GM23248 (cell line): ENCODE results near the gene ZNF219. TPM values are rescaled to one million over a fixed set of nuclear protein-coding genes. Genes with fewer than 3 reads are reported as not detected.

Experiments used
- DNase-seq: peaks from one replicate; pipeline ENCODE4 v3.0.0-alpha.2; 2015
- H2AFZ ChIP-seq: fragments of 200-600 bp; sonication (generic); 2 replicates; pipeline ENCODE4 v1.6.1; 2016; ENCODE audit warnings: antibody characterized with exemption
- H3F3A ChIP-seq: fragments of 200-600 bp; sonication (generic); 2 replicates; pipeline ENCODE4 v1.6.1; 2016; ENCODE audit warnings: mild to moderate bottlenecking, antibody characterized with exemption, mixed run types; ENCODE audit not compliant: insufficient read depth
- H3K27ac ChIP-seq: fragments of 200-600 bp; sonication (generic); 2 replicates; pipeline ENCODE4 v1.5.1; 2016; ENCODE audit warnings: mild to moderate bottlenecking
- H3K27me3 ChIP-seq: fragments of 200-600 bp; sonication (generic); replicated peaks from 2 replicates; pipeline ENCODE4 v1.6.1; 2016; ENCODE audit warnings: mild to moderate bottlenecking; ENCODE audit not compliant: insufficient read depth
- H3K36me3 ChIP-seq: fragments of 200-600 bp; sonication (generic); 2 replicates; pipeline ENCODE4 v1.6.1; 2016; ENCODE audit warnings: low read depth, mild to moderate bottlenecking
- H3K4me1 ChIP-seq: fragments of 200-600 bp; sonication (generic); 2 replicates; pipeline ENCODE4 v1.6.1; 2016; ENCODE audit warnings: mild to moderate bottlenecking; ENCODE audit not compliant: insufficient read depth
- H3K4me2 ChIP-seq: fragments of 200-600 bp; sonication (generic); one replicate; pipeline ENCODE4 v1.6.1; 2016; ENCODE audit warnings: mild to moderate bottlenecking; ENCODE audit not compliant: unreplicated experiment
- H3K4me3 ChIP-seq: fragments of 200-600 bp; sonication (generic); 2 replicates; pipeline ENCODE4 v1.5.1; 2016; ENCODE audit warnings: mild to moderate bottlenecking
- H3K79me2 ChIP-seq: fragments of 200-600 bp; sonication (generic); 2 replicates; pipeline ENCODE4 v1.6.1; 2016; ENCODE audit warnings: mild to moderate bottlenecking; ENCODE audit not compliant: insufficient read depth
- H3K9ac ChIP-seq: fragments of 200-600 bp; sonication (generic); 2 replicates; pipeline ENCODE4 v1.6.1; 2016; ENCODE audit warnings: mild to moderate bottlenecking
- H3K9me2 ChIP-seq: fragments of 200-600 bp; sonication (generic); 2 replicates; pipeline ENCODE4 v1.6.1; 2016; ENCODE audit warnings: mixed run types, mild to moderate bottlenecking, moderate library complexity; ENCODE audit not compliant: insufficient read depth
- H3K9me3 ChIP-seq: fragments of 200-600 bp; sonication (generic); one replicate; pipeline ENCODE4 v1.6.1; 2017; ENCODE audit warnings: low read depth
- H4K20me1 ChIP-seq: fragments of 200-600 bp; sonication (generic); 2 replicates; pipeline ENCODE4 v1.6.0; 2016; ENCODE audit not compliant: insufficient read depth
- EZH2 ChIP-seq: fragments of 200-600 bp; sonication (generic); IDR thresholded peaks from 2 replicates; pipeline ENCODE4 v1.6.1; 2018; ENCODE audit warnings: antibody characterized with exemption, mild to moderate bottlenecking; ENCODE audit not compliant: insufficient read depth, poor library complexity, severe bottlenecking
- EZH2phosphoT487 ChIP-seq: fragments of 200-600 bp; sonication (generic); IDR thresholded peaks from 2 replicates; pipeline ENCODE4 v1.6.1; 2018; ENCODE audit warnings: antibody characterized with exemption, moderate library complexity, mild to moderate bottlenecking, low read depth; ENCODE audit not compliant: insufficient read depth
- WGBS, 2 experiments: methylation state at CpG; one replicate each; pipeline ENCODE4 v1.1.6; 2015 to 2017; ENCODE audit warnings: low lambda C conversion rate in 2 of 2, low coverage in 1 of 2; ENCODE audit errors: missing lambda C conversion rate in 2 of 2; 5-methylcytosine and 5-hydroxymethylcytosine counted together
- in situ Hi-C: fragments of 300-500 bp; cut with MboI; formaldehyde crosslinking; loops from 2 replicates; pipeline ENCODE4 v1.15.0; 2020
- polyA plus RNA-seq: library from polyadenylated mRNA; unstranded; fragments of >200 nt; fragmentation: Nextera tagmentation; extraction: Ambion mirVana; gene quantifications from 2 replicates; pipeline ENCODE4 v1.2.1, GENCODE V29; 2016
- total RNA-seq: library from RNA; depleted of rRNA; stranded (reverse); fragments of >200 nt; shearing (Covaris generic); gene quantifications from 2 replicates; pipeline ENCODE4 v1.2.3, GENCODE V29; 2014

The ZNF219 gene
- total and polyA plus RNA-seq, 2 experiments from 2014 or later = 1.6 to 15.9 TPM

DNA sequence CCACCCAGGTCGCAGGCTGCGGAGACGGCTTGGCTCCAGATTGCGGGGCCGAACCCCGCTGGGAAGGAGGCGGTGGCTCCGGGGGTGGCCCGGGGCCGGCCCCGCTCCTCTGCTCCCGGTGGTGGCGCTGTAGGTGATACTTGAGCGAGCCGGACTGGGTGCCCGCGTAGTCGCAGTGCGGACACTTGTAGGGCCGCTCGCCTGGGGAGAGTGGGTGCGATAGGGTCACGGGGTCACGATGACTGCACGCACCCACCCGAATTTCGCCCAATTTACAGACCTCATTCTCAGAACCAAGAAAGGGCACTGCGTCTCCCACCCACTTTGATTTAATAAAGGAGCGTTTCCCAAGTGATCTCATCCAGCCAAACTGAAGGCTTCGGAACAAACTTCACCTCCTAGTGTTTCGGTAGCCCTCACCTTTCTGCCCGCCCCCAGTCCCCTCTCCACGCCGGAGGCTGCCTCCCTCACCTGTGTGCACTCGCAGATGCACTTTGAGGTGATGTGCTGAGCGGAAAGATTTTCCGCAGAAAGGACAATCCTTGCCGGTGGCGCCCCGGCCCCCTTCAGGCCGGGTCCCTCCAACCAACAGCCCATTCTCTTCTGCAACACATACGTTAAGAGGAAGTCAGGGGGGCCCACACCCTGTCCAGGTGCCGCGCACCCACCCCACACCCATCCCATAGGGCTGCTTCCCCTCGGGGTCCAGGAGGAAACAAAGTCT, 7.4 kb downstream of the ZNF219 start:
- Histone ChIP-seq H3K4me2 (no peak overlapping the region), H3K9me2 (no peaks in the 10 kb centered on the region), H3K36me3 (peaks cover 6% of the 10 kb centered on the region; the same call in 1 of the 2 replicates), H3K4me3 (no peak overlapping the region), H2AFZ (no peak overlapping the region), H3K9ac (no peak overlapping the region), H3K9me3 (no peaks in the 10 kb centered on the region), H3K27ac (no peak overlapping the region), H3K79me2 (no peaks in the 10 kb centered on the region), H4K20me1 (no peaks in the 10 kb centered on the region), H3F3A (peaks cover 46% of the 10 kb centered on the region), H3K4me1 (peaks cover 18% of the 10 kb centered on the region), H3K27me3 (no peaks in the 10 kb centered on the region)
- no peak for DNase-seq
- WGBS, 2 experiments = 91% methylated on average over 32 to 45 of the region's 45 CpGs
- in situ Hi-C loops = loop anchor here (10.0 kb wide), 1 partner anchor 76 kb away; no protein-coding TSS in a partner anchor
- no peak for TF ChIP-seq EZH2
- TF ChIP-seq EZH2phosphoT487 = no peak

DNA sequence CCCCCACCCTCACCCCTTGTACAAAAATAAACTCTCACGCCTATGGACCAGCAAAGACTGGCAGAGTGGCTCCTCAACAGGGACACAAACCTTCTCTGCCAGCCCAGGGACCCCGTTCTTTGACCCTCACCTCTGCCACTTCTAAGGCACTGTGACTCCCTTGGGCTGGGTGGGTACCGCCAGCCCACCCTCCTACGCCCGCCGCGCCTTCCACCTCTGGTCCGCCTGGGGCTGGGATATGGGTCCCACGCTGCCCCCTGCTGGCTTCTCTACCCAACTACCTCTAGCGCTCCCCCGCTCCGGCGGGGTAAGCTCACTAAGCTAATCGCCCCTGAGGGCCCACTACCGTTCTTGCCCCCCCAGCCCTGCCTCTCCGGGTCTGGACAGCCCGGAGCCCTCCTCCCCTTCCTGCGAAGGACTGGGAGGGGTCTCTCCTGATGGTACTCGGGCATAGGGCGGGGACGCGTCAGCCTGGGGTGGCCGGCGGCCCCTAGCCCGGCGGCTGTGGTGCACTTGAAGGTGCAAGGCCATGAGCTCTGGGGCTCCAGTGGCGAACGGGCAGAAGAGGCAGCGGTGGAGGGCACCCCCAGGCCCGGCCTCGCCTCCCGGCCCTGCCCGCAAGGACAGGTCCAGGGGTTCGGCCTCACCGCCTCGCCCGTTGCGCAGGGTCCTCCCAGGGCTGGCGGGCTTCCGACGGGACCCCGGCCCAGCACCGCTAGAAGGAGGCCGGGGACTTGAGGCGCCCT, 8.1 kb downstream of the ZNF219 start:
- TF ChIP-seq EZH2phosphoT487 = no peak
- TF ChIP-seq EZH2 = no peak
- in situ Hi-C loops = loop anchor here (10.0 kb wide), 1 partner anchor 76 kb away; no protein-coding TSS in a partner anchor
- Histone ChIP-seq H2AFZ (no peak overlapping the region), H3K9me3 (no peaks in the 10 kb centered on the region), H3K9ac (no peak overlapping the region), H3K4me3 (no peak overlapping the region), H3F3A (peaks cover 49% of the 10 kb centered on the region), H3K36me3 (peaks cover 13% of the 10 kb centered on the region; the same call in 1 of the 2 replicates), H3K27ac (no peak overlapping the region), H3K4me1 (peaks cover 21% of the 10 kb centered on the region), H4K20me1 (no peaks in the 10 kb centered on the region), H3K9me2 (no peaks in the 10 kb centered on the region), H3K27me3 (no peaks in the 10 kb centered on the region), H3K4me2 (no peak overlapping the region), H3K79me2 (no peaks in the 10 kb centered on the region)
- DNase-seq = no peak
- WGBS, 2 experiments = 94% methylated on average over 33 to 45 of the region's 45 CpGs

DNA sequence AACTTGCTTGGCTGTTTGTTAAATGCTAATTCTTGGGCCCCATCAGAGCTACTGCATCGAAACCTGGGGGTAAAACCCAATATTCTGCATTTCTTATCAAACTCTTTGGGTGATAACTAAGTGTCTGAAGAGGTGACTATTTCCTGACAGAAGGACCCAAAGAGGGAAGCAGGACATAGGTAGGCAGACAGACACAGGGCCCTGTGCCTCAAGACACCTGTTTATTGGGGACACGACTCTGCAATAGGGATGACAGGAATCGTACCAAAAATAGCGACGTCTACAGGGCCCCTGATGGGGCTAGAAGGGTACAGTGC, 8.6 kb downstream of the ZNF219 start:
- in situ Hi-C loops = loop anchor here (10.0 kb wide), 1 partner anchor 75 kb away; no protein-coding TSS in a partner anchor

DNA sequence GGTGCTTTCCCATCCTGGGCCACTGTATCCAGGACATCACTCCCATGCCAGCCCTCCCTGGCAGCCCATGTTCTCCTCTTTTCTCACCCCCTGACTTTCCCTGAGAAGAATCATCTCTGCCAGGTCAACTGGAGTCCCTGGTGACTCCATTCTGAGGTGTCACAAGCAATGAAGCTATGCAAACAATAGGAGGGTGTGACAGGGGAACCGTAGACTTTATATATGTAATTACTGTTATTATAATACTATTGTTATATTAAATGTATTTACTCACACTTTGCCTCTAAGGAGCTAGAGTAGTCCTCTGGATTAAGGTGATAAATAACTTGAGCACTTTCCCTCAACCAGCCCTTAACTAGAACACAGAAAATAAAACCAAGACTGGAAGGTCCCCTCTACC, 9.2 kb downstream of the ZNF219 start:
- no peak overlapping the region for H2AFZ ChIP-seq
- DNase-seq = no peak
- 0 out of 2 replicates have a peak overlapping the region, but pooled peaks have one; percentile 95 for H3K27ac ChIP-seq
- H3K9ac ChIP-seq = no peak overlapping the region
- TF ChIP-seq EZH2 (no peak), EZH2phosphoT487 (no peak)
- peaks cover 32% of the 10 kb centered on the region for H3K4me1 ChIP-seq
- no peaks in the 10 kb centered on the region for H4K20me1 ChIP-seq
- no peaks in the 10 kb centered on the region for H3K27me3 ChIP-seq
- H3K9me3 ChIP-seq = no peaks in the 10 kb centered on the region
- in situ Hi-C loops = no loop called here
- H3K4me3 ChIP-seq = no peak overlapping the region
- no peaks in the 10 kb centered on the region for H3K9me2 ChIP-seq
- H3K79me2 ChIP-seq = no peaks in the 10 kb centered on the region
- H3F3A ChIP-seq = peaks cover 53% of the 10 kb centered on the region
- 45 to 59% methylated on average over 1 of the region's 1 CpG for WGBS, 2 experiments
- H3K4me2 ChIP-seq = no peak overlapping the region
- H3K36me3 ChIP-seq = peaks cover 15% of the 10 kb centered on the region; the same call in 1 of the 2 replicates

More for the DNA sequence above, 8.6 kb downstream of the ZNF219 start:
- TF ChIP-seq EZH2 (no peak), EZH2phosphoT487 (no peak)
- Histone ChIP-seq H3F3A (peaks cover 48% of the 10 kb centered on the region), H2AFZ (no peak overlapping the region), H3K79me2 (no peaks in the 10 kb centered on the region), H3K9me2 (no peaks in the 10 kb centered on the region), H3K4me2 (no peak overlapping the region), H3K9ac (no peak overlapping the region), H3K36me3 (peaks cover 15% of the 10 kb centered on the region; the same call in 1 of the 2 replicates), H3K27ac (no peak overlapping the region), H3K27me3 (no peaks in the 10 kb centered on the region), H3K4me1 (peaks cover 26% of the 10 kb centered on the region), H4K20me1 (no peaks in the 10 kb centered on the region), H3K9me3 (no peaks in the 10 kb centered on the region), H3K4me3 (no peak overlapping the region)
- DNase-seq = no peak
- WGBS, 2 experiments = 96% methylated on average over 5 of the region's 5 CpGs
